ENCODE data around the gene NPTXR. TPM values are rescaled to one million over a fixed set of nuclear protein-coding genes. Genes with fewer than 3 reads are reported as not detected.

Gene NPTXR
- total RNA-seq, 2 experiments from 2014 or later: 0.08 TPM; not detected in 1

DNA sequence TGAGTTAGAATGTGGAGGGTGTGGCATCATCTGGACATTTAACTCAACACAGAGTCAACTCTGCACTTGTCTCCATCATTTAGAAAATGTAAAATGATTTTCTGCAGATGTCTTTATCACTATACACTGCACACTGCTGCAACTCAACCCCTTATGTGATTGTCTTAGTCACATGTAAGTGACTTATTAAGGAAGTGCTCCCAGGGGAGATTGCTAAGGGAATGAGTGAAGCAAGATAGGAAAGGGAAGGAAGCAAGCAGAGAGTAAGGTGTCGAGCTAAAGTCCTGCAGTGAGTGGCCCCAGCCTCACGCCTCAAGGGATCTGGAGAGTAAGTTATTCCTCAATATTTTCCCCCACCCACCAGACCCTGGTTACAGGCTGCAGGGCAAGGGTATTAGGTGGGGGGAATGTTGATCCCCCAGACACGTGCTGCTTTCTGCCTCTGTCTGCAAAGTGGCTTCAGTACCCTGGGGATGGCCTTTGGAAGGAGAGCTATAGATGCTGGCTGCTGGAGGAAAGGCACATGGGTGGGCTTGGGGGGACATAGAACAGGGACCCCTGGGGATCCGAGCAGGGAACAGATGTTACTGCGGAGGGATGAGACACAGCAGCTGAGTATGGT is 35.4 kb upstream of the NPTXR start:
- H3K4me1 ChIP-seq (ENCODE audit: insufficient read depth, low read length, poor library complexity, severe bottlenecking): peaks cover under 1% of the 10 kb centered on the region
- BruUV-seq (replicated peaks): no TSS peak
- H3K9me2 ChIP-seq (ENCODE audit: insufficient read depth, low read length): no peaks in the 10 kb centered on the region
- ChIA-PET CTCF (ENCODE audit: unreplicated experiment) (no interaction called here), POLR2A (no interaction called here)
- H3K79me2 ChIP-seq (ENCODE audit: insufficient read depth, low read depth, low read length): no peaks in the 10 kb centered on the region
- no peak overlapping the region for H3K27ac ChIP-seq (ENCODE audit: low read depth, low read length, poor library complexity, severe bottlenecking)
- H2AFZ ChIP-seq (ENCODE audit: low read length): no peak overlapping the region
- H3K4me3 ChIP-seq (ENCODE audit: low read depth, low read length, poor library complexity, severe bottlenecking): no peak overlapping the region
- H4K20me1 ChIP-seq (ENCODE audit: insufficient read depth, low read length): no peaks in the 10 kb centered on the region
- H3K9me3 ChIP-seq (ENCODE audit: low read length): no peaks in the 10 kb centered on the region
- no peak overlapping the region for H3K4me2 ChIP-seq (ENCODE audit: low read length)
- TF ChIP-seq, protein P1, sequence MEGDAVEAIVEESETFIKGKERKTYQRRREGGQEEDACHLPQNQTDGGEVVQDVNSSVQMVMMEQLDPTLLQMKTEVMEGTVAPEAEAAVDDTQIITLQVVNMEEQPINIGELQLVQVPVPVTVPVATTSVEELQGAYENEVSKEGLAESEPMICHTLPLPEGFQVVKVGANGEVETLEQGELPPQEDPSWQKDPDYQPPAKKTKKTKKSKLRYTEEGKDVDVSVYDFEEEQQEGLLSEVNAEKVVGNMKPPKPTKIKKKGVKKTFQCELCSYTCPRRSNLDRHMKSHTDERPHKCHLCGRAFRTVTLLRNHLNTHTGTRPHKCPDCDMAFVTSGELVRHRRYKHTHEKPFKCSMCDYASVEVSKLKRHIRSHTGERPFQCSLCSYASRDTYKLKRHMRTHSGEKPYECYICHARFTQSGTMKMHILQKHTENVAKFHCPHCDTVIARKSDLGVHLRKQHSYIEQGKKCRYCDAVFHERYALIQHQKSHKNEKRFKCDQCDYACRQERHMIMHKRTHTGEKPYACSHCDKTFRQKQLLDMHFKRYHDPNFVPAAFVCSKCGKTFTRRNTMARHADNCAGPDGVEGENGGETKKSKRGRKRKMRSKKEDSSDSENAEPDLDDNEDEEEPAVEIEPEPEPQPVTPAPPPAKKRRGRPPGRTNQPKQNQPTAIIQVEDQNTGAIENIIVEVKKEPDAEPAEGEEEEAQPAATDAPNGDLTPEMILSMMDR (conservative IDR thresholded peaks at IDR 0.05; ENCODE audit: low read length): no peak
- no peak for TF ChIP-seq EZH2phosphoT487 (IDR thresholded peaks at IDR 0.05; ENCODE audit: borderline replicate concordance, low read depth, low read length)
- intact Hi-C loops (cut with micrococcal nuclease; ENCODE audit: unreplicated experiment): no loop called here
- H3K36me3 ChIP-seq (ENCODE audit: insufficient read depth, low read length): no peaks in the 10 kb centered on the region
- DNase-seq (ENCODE audit: low spot score): no peak

DNA sequence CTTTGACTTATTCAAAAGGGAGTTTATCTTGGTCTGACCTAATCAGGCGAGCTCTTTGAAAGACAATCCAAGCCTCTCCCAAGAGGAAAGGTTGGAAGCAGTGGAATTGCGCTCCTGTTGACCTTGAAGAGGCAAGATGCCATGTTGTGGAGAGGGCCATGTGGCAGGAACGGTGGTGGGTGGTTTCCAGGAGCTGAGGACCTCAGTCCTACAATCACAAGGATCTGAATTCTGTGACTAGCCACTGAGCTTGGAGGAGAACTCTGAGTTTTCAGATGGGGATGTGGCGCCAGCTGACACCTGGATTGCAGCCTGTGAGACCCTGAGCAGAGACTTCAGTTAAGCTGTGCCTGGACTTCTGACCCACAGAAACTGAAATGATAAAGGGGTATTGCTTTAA is 34.2 kb upstream of the NPTXR start:
- ChIA-PET POLR2A (no interaction called here), CTCF (ENCODE audit: unreplicated experiment) (no interaction called here)
- Histone ChIP-seq H3K79me2 (ENCODE audit: insufficient read depth, low read depth, low read length) (no peaks in the 10 kb centered on the region), H3K9me2 (ENCODE audit: insufficient read depth, low read length) (no peaks in the 10 kb centered on the region), H2AFZ (ENCODE audit: low read length) (no peak overlapping the region), H3K9me3 (ENCODE audit: low read length) (no peaks in the 10 kb centered on the region), H3K36me3 (ENCODE audit: insufficient read depth, low read length) (no peaks in the 10 kb centered on the region), H3K4me1 (ENCODE audit: insufficient read depth, low read length, poor library complexity, severe bottlenecking) (peaks cover 12% of the 10 kb centered on the region), H3K4me2 (ENCODE audit: low read length) (no peak overlapping the region), H4K20me1 (ENCODE audit: insufficient read depth, low read length) (no peaks in the 10 kb centered on the region), H3K4me3 (ENCODE audit: low read depth, low read length, poor library complexity, severe bottlenecking) (no peak overlapping the region), H3K27ac (ENCODE audit: low read depth, low read length, poor library complexity, severe bottlenecking) (no peak overlapping the region)
- no TSS peak for BruUV-seq (replicated peaks)
- TF ChIP-seq EZH2phosphoT487 (IDR thresholded peaks at IDR 0.05; ENCODE audit: borderline replicate concordance, low read depth, low read length): no peak
- TF ChIP-seq, protein P1 (conservative IDR thresholded peaks at IDR 0.05; ENCODE audit: low read length): no peak
- no peak for DNase-seq (ENCODE audit: low spot score)
- intact Hi-C loops (cut with micrococcal nuclease; ENCODE audit: unreplicated experiment): no loop called here

DNA sequence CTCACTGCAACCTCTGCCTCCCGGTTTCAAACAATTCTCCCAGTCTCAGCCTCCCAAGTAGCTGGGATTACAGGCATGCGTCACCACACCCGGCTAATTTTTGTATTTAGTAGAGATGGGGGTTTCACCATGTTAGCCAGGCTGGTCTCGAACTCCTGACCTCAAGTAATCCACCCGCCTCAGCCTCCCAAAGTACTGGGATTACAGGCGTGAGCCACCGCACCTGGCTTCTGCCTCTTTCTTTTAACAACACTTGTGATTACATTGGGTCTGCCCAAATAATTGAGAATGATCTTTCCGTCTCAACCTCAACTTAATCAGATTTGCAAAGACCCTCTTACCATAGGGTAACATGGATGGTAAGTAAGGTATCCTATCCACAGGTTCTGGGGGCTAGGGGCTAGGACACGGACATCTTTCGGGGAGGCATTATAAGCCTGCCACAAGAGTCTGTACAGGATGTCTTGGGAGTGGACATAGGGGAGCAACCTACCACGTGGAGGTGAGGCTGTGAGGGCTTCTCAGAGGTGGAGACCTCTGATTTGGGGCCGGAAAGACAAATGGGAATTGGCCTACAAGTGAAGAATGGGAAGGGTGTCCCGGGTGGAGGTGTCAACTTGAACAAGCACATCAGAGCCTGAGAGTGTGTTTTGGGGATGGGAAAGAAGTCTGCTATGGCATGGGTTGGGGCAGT is 30.8 kb upstream of the NPTXR start:
- no TSS peak for BruUV-seq (replicated peaks)
- DNase-seq (ENCODE audit: low spot score): no peak
- Histone ChIP-seq H3K79me2 (ENCODE audit: insufficient read depth, low read depth, low read length) (peaks cover 17% of the 10 kb centered on the region), H3K9me2 (ENCODE audit: insufficient read depth, low read length) (no peaks in the 10 kb centered on the region), H3K4me1 (ENCODE audit: insufficient read depth, low read length, poor library complexity, severe bottlenecking) (peaks cover 28% of the 10 kb centered on the region), H4K20me1 (ENCODE audit: insufficient read depth, low read length) (peaks cover 8% of the 10 kb centered on the region), H3K36me3 (ENCODE audit: insufficient read depth, low read length) (peaks cover 7% of the 10 kb centered on the region), H3K4me3 (ENCODE audit: low read depth, low read length, poor library complexity, severe bottlenecking) (no peak overlapping the region), H3K4me2 (ENCODE audit: low read length) (no peak overlapping the region), H3K27ac (ENCODE audit: low read depth, low read length, poor library complexity, severe bottlenecking) (no peak overlapping the region), H3K9me3 (ENCODE audit: low read length) (no peaks in the 10 kb centered on the region), H2AFZ (ENCODE audit: low read length) (no peak overlapping the region)
- POLR2A ChIA-PET: no interaction called here
- intact Hi-C loops (cut with micrococcal nuclease; ENCODE audit: unreplicated experiment): loop anchor here (5.0 kb wide), 1 partner anchor 443 kb away; the partner anchor contains the start of gene RPL3
- TF ChIP-seq, protein P1 (conservative IDR thresholded peaks at IDR 0.05; ENCODE audit: low read length): no peak
- no peak for TF ChIP-seq EZH2phosphoT487 (IDR thresholded peaks at IDR 0.05; ENCODE audit: borderline replicate concordance, low read depth, low read length)
- CTCF ChIA-PET (ENCODE audit: unreplicated experiment): no interaction called here

Measured in OCI-LY7 (cell line).